T-helper 1 cell treated with Interleukin-12 subunit alpha and Interleukin-12 subunit beta and Interleukin-4 antibody, amounts not matched to agents 30 μg/mL and 1 μg/mL, for 36 hours (primary cell): ENCODE measurements around the gene TRIM50.
"Not testable (repeated sequence)": the region's sequence is repeated elsewhere in the genome, so short reads cannot be mapped to it uniquely, and the experiment has no call there.

Experiments used
- H3K27ac Mint-ChIP-seq: one replicate; pipeline ENCODE4 v1.8.0; 2021; ENCODE audit warnings: mild to moderate bottlenecking, mixed read lengths
- H3K27me3 Mint-ChIP-seq: one replicate; pipeline ENCODE4 v1.8.0; 2021; ENCODE audit warnings: low read depth, mixed read lengths
- H3K36me3 Mint-ChIP-seq: one replicate; pipeline ENCODE4 v1.8.0; 2021; ENCODE audit warnings: low read depth, mixed read lengths
- H3K4me1 Mint-ChIP-seq: one replicate; pipeline ENCODE4 v1.8.0; 2021; ENCODE audit warnings: low read depth, mixed read lengths
- H3K4me3 Mint-ChIP-seq: one replicate; pipeline ENCODE4 v1.8.0; 2021; ENCODE audit warnings: mild to moderate bottlenecking, moderate library complexity, mixed read lengths
- H3K9me3 Mint-ChIP-seq: one replicate; pipeline ENCODE4 v1.8.0; 2021; ENCODE audit warnings: mixed read lengths

Gene TRIM50

DNA sequence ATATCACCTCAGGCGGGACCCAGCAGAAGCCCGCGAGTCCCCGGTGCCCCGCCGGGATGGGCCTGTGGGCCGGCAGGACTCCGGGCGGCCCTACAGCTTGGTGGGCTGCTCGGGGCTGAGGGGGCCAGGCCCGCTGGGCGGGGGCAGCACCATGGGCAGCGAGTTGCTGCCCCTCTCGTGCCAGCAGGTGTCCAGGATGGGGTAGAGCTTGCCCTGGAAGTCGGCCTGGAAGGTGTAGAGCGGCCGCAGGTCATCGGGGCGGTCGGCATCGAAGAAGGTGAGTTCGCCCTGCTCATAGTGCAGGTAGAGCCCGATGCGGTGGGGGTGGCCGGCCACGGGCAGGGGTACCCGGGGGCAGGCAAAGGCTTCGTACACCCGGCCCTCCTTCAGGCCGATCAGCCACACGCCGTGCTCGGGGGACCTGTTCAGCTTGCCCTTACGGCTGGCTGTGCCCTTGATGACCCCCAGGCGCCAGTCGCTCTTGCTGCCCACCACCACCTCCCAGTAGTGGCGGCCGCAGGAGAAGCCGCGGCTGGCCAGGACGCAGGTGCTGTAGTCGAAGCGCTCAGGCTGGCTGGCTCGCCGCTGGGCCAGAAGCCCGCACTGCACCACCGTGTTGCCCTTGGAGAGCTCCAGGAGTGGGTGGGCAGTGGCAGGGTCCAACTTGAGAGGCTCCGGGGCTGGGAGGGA, 14.9 kb downstream of the TRIM50 start:
- H3K27ac Mint-ChIP-seq, result no peak overlapping the region
- H3K36me3 Mint-ChIP-seq, result peaks cover 6% of the 10 kb centered on the region
- no peaks in the 10 kb centered on the region for H3K27me3 Mint-ChIP-seq
- H3K4me1 Mint-ChIP-seq, result peaks cover 5% of the 10 kb centered on the region
- no peaks in the 10 kb centered on the region for H3K9me3 Mint-ChIP-seq
- H3K4me3 Mint-ChIP-seq, result no peak overlapping the region

DNA sequence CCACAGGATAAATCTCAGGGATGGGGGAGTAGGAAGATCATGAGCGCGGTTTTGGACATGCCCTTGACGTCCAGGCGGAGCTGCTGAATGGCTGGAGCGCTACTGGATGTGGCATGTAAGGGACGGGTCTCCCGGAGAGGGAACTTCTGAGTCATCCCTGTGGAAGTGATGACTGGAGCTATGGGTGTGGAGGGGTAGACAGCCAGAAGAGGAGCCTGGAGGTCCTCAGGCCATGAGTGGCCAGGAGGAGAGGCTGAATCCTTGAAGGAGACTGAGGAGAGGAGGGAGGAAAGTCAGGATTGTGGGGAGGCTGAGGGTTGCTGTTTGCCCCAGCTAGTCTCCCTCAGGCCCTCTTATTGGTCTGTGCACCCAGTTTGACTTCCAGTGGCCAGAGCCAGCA, 16.5 kb downstream of the TRIM50 start:
- H3K36me3 Mint-ChIP-seq, result peaks cover 15% of the 10 kb centered on the region
- H3K4me3 Mint-ChIP-seq, H3K27ac Mint-ChIP-seq, H3K9me3 Mint-ChIP-seq, H3K27me3 Mint-ChIP-seq: not testable (repeated sequence)
- peaks cover 15% of the 10 kb centered on the region for H3K4me1 Mint-ChIP-seq

DNA sequence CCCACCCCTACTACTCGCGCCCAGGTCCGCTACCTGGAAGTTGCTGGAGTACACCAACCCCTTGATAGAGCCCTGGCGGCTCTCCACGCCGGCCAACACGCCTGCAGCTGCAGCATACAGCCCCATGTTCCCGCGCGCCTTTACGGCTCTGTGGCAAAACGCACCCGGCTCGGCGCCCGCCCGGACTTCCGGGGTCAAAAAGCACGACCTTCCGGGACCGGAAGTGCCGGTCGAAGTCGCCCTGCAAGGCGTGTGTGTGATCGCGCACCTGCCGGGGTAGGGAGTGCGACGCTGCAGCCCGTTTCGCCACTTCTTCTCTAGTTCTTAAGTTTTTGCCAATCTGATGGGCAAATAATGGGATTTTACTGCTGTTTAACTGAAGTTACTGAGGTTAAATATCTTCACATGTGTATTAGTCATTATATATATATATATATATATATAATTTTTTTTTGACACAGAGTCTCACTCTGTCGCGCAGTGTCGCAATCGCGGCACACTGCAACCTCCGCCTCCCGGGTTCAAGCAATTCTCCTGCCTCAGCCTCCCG, 19.1 kb downstream of the TRIM50 start, which contains the start of gene NSUN5:
Gene NSUN5 (minus strand): TSS at position 162 of the 550 bp plus-strand sequence. CDS start 36 bp downstream, at position 126.
- Mint-ChIP-seq H3K36me3 (peaks cover 27% of the 10 kb centered on the region), H3K27ac (peak within 1 kb of the TSS; percentile 94), H3K27me3 (no peaks in the 10 kb centered on the region), H3K4me1 (peaks cover 15% of the 10 kb centered on the region), H3K4me3 (peak within 1 kb of the TSS; percentile 97), H3K9me3 (no peaks in the 10 kb centered on the region)

DNA sequence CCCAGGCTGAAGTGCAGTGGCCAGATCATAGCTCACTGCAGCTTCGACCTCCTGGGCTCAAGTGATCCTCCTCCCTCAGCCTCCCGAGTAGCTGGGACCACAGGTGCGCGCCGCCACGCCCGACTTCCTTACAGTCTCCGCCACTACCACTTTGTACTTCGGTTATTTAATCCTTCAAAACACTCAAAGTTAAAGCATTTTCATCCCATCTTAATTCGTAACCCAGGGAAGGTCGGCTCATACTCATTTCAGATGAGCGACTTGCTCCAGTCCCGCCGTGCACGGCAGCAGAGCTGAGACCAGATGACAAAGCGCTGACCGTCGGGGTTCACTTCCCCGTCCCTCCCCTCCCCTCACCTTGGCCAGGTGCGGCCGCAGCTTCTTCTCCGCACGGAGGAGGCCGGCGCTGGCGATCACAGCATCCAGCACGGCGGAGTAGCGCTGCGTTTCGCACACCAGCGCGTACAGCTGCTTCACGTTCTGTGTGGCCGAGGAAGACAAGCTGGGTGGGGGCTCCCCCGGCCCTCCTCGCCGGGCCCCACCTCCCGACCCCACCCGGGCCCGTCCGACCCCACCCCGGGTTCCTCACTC, 19.7 kb downstream of the TRIM50 start:
- Mint-ChIP-seq H3K4me3 (peak overlapping the region; percentile 97), H3K4me1 (peaks cover 15% of the 10 kb centered on the region), H3K27me3 (no peaks in the 10 kb centered on the region), H3K36me3 (peaks cover 29% of the 10 kb centered on the region), H3K9me3 (no peaks in the 10 kb centered on the region), H3K27ac (peak overlapping the region; percentile 94)

DNA sequence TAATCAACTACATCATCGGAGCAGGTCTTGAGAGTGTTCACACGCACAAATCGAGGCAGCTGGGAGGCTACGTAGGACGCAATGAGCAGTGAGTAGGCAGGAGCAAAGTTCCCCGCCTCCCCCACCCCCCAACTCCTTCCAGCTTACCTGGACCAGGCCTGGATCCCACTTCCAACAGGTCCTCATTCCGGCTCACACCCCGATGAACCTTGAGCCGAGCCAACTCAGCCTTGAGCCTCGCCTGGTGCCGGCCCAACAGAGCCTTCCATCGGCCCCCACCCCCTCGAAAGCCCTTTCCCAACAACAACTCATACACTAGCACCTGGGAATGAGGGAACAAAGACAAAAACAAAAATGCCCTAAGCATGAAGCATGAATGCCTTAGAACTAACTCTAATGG, 20.4 kb downstream of the TRIM50 start:
- H3K4me3 Mint-ChIP-seq, result peak overlapping the region; percentile 97
- H3K27me3 Mint-ChIP-seq, result no peaks in the 10 kb centered on the region
- peak overlapping the region; percentile 75 for H3K27ac Mint-ChIP-seq
- H3K9me3 Mint-ChIP-seq, result no peaks in the 10 kb centered on the region
- H3K36me3 Mint-ChIP-seq, result peaks cover 32% of the 10 kb centered on the region
- H3K4me1 Mint-ChIP-seq, result peaks cover 15% of the 10 kb centered on the region

DNA sequence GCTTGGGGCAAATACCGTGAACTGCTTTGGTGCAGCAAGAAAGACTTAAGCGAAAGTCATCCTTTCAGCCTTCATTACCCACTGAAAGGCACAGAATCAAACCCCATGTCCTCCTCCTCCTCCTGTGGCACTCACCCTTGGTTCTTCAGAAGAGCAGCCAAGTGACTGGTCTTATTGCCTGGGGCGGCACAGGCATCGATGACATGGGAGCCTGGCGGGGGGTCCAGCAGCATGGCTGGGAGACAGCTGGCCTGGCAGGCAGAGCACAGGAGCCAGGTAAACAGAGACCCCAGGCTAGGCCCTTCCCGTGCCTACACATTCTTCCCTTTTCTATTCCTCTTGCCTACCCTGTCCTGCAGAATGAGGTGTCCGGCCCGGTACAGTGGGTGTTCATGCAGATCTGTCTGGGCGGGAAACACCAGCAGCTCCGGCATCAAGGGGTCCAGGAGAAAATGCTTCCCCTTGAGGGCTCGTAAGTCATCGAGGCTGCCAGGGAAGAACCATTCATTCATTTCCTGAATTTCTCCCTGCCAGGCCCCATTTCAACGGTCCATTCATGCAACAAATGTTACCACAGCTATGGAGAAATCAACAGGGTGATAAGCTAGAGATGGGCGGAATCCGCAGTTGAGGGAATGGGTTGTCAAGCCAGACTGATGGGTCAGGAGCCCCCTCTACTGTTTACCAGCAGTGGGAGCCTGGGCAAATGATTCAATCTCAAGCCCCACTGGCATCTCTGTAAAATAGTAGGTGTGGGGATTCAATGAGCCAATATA, 23.1 kb downstream of the TRIM50 start:
- not testable (repeated sequence) for H3K27ac Mint-ChIP-seq, H3K27me3 Mint-ChIP-seq, H3K9me3 Mint-ChIP-seq, H3K4me3 Mint-ChIP-seq
- Mint-ChIP-seq H3K4me1 (peaks cover 15% of the 10 kb centered on the region), H3K36me3 (peaks cover 32% of the 10 kb centered on the region)

DNA sequence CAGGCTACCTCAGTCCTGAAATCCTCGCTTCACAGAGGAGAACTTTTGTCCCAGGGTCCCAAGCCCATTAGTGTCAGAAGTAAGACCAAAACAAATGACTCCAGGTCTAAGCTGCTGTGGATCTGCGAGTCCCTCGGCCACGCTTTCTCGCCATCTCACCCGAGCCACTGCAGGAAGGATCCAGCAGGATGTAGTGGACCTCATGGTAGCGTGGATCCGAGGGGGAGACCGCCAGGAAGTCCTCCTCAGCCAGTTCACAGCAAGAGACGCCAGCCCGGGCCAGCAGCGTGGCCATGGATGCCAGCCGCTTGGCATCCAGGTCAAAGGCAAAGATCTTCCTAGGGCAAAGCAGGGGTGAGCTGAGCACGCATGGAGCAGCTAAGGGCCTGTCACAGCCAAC, 23.8 kb downstream of the TRIM50 start:
- no peaks in the 10 kb centered on the region for H3K27me3 Mint-ChIP-seq
- H3K36me3 Mint-ChIP-seq, result peaks cover 32% of the 10 kb centered on the region
- H3K27ac Mint-ChIP-seq, result no peak overlapping the region
- H3K4me3 Mint-ChIP-seq, result no peak overlapping the region
- peaks cover 13% of the 10 kb centered on the region for H3K4me1 Mint-ChIP-seq
- no peaks in the 10 kb centered on the region for H3K9me3 Mint-ChIP-seq

DNA sequence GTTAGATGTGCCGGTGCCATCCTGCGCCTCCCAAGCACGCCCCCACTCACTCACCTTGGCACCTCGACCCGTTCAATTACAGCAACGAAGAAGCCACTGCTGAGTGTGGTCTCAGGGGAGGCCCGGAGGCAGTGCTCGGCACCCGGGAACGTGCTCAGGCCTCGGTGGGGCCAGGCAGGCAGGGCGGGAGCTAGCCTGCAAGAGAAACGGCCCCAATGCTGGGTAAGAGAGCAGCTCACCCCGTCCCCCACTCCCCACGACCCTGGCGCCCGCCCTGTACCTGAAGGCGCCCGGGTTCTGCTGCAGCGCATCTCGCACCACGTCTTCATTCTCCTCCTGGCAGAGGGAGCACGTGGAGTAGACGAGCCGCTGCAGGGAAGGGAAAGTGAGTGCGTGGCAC, 24.3 kb downstream of the TRIM50 start:
- no peak overlapping the region for H3K27ac Mint-ChIP-seq
- peaks cover 12% of the 10 kb centered on the region for H3K4me1 Mint-ChIP-seq
- no peak overlapping the region for H3K4me3 Mint-ChIP-seq
- H3K36me3 Mint-ChIP-seq, result peaks cover 28% of the 10 kb centered on the region
- H3K27me3 Mint-ChIP-seq, result no peaks in the 10 kb centered on the region
- H3K9me3 Mint-ChIP-seq, result no peaks in the 10 kb centered on the region

DNA sequence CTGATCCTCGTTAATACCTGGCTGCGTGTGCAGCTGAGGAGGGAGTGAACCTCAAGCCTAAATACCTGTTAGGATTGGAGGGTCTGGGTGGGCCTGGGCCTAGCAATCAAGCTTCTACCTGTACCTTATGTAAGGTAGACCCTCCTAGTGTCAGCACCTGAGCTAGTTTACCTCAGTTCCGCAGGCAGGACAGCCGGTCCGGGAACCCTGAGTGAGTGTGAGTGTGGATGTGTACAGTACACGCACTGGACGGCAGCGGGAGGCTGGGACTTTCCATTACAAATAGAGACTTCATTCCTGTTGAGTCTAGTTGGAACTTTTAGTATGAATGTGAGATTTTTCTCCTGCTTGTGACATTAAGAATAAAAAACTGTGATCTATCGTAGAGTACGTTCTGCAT, 25.0 kb downstream of the TRIM50 start:
- not testable (repeated sequence) for H3K27me3 Mint-ChIP-seq

DNA sequence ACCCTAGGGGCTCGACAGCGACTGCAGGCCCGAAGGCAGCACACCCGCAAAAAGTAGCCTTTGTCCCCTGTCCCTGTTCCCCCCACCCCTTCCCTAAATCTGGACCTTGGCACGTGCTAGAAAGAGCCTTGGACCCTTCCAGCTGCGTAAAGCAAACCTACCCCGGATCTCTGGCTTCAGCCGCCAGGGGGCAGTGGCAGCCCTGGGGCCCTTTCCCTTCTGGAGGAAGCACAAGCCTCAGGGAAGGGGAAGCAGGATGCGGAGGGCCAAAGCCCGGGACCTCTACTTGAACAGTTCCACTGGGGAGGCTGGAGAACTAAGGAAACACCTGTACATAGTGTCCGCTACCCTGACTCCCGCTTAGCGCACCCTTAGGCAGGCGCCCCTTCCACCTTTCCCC, 26.8 kb downstream of the TRIM50 start:
- H3K4me3 Mint-ChIP-seq, H3K4me1 Mint-ChIP-seq, H3K9me3 Mint-ChIP-seq, H3K27ac Mint-ChIP-seq, H3K27me3 Mint-ChIP-seq: not testable (repeated sequence)
- peaks cover 15% of the 10 kb centered on the region for H3K36me3 Mint-ChIP-seq

More for the DNA sequence above, 25.0 kb downstream of the TRIM50 start:
- H3K4me1 Mint-ChIP-seq, H3K9me3 Mint-ChIP-seq, H3K27ac Mint-ChIP-seq, H3K4me3 Mint-ChIP-seq: not testable (repeated sequence)
- peaks cover 25% of the 10 kb centered on the region for H3K36me3 Mint-ChIP-seq

DNA sequence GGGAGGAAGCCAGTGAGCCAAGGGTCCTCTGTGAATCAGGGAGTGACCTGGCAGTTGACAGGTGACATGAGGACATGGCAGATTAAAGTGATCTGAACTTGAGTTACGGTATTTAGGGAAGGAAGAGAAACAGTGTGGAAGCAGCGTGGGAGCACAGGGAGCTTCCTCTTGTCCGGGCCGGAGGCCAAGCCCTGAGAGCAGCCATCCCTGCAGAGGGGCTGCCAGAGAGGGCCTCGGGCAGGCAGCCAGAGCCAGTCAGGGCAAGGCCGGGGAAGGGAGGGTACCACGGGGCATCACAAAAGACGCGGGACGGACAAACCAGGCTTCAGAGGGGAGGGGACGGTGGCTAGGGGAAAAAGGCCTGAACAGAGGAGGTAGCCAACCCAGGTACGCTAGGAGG, 28.1 kb downstream of the TRIM50 start:
- H3K9me3 Mint-ChIP-seq, H3K4me3 Mint-ChIP-seq, H3K27ac Mint-ChIP-seq, H3K4me1 Mint-ChIP-seq, H3K36me3 Mint-ChIP-seq, H3K27me3 Mint-ChIP-seq: not testable (repeated sequence)

DNA sequence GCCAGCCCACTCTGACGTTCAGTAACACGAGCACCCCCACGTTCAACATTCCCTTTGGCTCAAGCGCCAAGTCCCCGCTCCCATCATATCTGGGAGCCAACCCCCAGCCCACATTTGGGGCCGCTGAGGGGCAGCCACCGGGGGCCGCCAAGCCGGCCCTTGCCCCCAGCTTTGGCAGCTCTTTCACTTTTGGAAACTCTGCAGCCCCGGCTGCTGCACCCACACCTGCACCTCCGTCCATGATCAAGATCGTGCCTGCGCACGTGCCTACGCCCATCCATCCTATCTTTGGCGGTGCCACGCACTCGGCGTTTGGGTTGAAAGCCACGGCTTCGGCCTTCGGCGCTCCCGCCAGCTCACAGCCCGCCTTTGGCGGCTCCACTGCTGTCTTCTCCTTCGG, 30.2 kb downstream of the TRIM50 start:
- H3K27ac Mint-ChIP-seq, H3K9me3 Mint-ChIP-seq: not testable (repeated sequence)

DNA sequence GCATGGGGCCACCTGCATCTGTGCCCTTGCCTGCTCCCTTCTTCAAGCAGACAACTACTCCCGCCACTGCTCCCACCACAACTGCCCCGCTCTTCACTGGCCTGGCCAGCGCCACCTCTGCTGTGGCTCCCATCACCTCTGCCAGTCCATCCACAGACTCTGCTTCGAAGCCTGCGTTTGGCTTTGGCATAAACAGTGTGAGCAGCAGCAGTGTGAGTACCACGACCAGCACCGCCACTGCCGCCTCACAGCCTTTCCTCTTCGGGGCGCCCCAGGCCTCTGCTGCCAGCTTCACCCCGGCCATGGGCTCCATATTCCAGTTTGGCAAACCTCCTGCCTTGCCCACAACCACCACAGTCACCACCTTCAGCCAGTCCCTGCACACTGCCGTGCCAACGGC, 30.6 kb downstream of the TRIM50 start:
- not testable (repeated sequence) for H3K9me3 Mint-ChIP-seq, H3K4me3 Mint-ChIP-seq, H3K27me3 Mint-ChIP-seq, H3K4me1 Mint-ChIP-seq, H3K27ac Mint-ChIP-seq, H3K36me3 Mint-ChIP-seq

More for the DNA sequence above, 30.2 kb downstream of the TRIM50 start:
- H3K27me3 Mint-ChIP-seq, H3K4me1 Mint-ChIP-seq, H3K36me3 Mint-ChIP-seq, H3K4me3 Mint-ChIP-seq: not testable (repeated sequence)

DNA sequence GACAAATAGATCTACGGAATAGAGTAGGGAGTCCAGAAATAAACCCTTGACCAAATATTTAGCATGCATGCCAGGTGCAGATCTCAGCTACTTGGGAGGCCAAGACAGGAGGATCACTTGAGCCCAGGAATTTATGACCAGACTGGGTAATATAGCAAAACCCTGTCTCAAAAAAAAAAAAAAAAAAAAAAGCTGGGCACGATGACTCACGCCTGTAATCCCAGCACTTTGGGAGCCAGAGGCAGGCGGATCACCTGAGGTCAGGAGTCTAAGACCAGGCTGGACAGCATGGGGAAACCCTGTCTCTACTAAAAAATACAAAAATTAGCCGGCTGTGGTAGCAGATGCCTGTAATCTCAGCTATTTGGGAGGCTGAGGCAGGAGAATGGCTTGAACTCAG, 50.7 kb downstream of the TRIM50 start:
- H3K36me3 Mint-ChIP-seq, H3K27ac Mint-ChIP-seq, H3K27me3 Mint-ChIP-seq, H3K4me3 Mint-ChIP-seq, H3K9me3 Mint-ChIP-seq, H3K4me1 Mint-ChIP-seq: not testable (repeated sequence)

DNA sequence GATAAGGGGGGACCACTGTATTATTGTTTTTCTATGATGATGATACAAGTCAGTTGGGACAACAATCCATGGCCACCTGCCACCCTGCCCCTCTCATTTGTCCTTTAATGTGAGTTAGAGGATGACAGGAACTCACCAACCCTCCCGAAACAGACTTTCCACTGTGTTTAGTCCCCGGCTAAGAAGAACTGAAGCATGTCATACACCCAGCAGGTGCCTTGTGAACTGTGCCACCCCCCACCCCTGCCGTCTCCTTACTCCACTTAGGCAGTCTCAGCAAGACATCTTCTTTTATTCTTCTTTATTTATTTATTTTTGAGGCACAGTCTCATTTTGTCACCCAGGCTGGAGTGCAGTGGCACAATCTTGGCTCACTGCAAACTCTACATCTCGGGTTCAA, 60.1 kb downstream of the TRIM50 start:
- not testable (repeated sequence) for H3K27ac Mint-ChIP-seq, H3K4me1 Mint-ChIP-seq, H3K9me3 Mint-ChIP-seq, H3K36me3 Mint-ChIP-seq, H3K4me3 Mint-ChIP-seq, H3K27me3 Mint-ChIP-seq
